CD4-positive, alpha-beta T cell treated with Interleukin-1 beta for 1 hour (primary cell): ENCODE measurements around the gene PC.
"Not testable (repeated sequence)": the region's sequence is repeated elsewhere in the genome, so short reads cannot be mapped to it uniquely, and the experiment has no call there.

Experiments
- DNase-seq, 2 donors: peaks; one replicate each; pipeline ENCODE4 v3.0.0-alpha.2; 2020 to 2022

The PC gene

GRCh38 chr11:66978229-66978628 is 20.0 kb upstream of the PC start:
- DNase-seq: no peak

- no peak for DNase-seq
Observed at GRCh38 chr11:66976925-66977324, 18.7 kb upstream of the PC start.

GRCh38 chr11:66976028-66976467 is 17.9 kb upstream of the PC start:
- DNase-seq: no peak

GRCh38 chr11:66975405-66976027 is 17.3 kb upstream of the PC start:
- DNase-seq: no peak

GRCh38 chr11:66974724-66975404 is 16.7 kb upstream of the PC start, which contains the start of gene C11orf86:
Gene C11orf86, plus strand, starts transcription at chr11:66975304. Its CDS starts 59 bp downstream, at chr11:66975363.
- no peak for DNase-seq

GRCh38 chr11:66973956-66974580 is 15.9 kb upstream of the PC start:
- no peak for DNase-seq

- DNase-seq: no peak
Observed at GRCh38 chr11:66971488-66971887, 13.3 kb upstream of the PC start.

GRCh38 chr11:66970807-66971442 is 12.7 kb upstream of the PC start:
- peak in 1 of 2 donors; percentile 72 for DNase-seq

- DNase-seq: no peak
Observed at GRCh38 chr11:66970371-66970806, 12.2 kb upstream of the PC start.

- no peak for DNase-seq
Observed at GRCh38 chr11:66969584-66970225, 11.5 kb upstream of the PC start.

GRCh38 chr11:66967670-66968425 is 9.7 kb upstream of the PC start:
- no peak for DNase-seq

- no peak for DNase-seq
Observed at GRCh38 chr11:66966351-66966750, 8.2 kb upstream of the PC start.

GRCh38 chr11:66964495-66964894 is 6.3 kb upstream of the PC start:
- no peak for DNase-seq

- DNase-seq: no peak
Observed at GRCh38 chr11:66962801-66963200, 4.6 kb upstream of the PC start.

GRCh38 chr11:66962247-66962646 is 4.1 kb upstream of the PC start:
- DNase-seq: no peak

GRCh38 chr11:66961691-66962213 is 3.6 kb upstream of the PC start:
- not testable (repeated sequence) for DNase-seq

- DNase-seq: no peak
Observed at GRCh38 chr11:66958956-66959274, 732 bp upstream of the PC start.

GRCh38 chr11:66957971-66958231 is 282 bp downstream of the PC start:
- no peak for DNase-seq

- DNase-seq: no peak
Observed at GRCh38 chr11:66956689-66957290, 1.4 kb downstream of the PC start.

- DNase-seq: no peak
Observed at GRCh38 chr11:66953081-66953833, 4.9 kb downstream of the PC start.

- no peak for DNase-seq
Observed at GRCh38 chr11:66951927-66952337, 6.3 kb downstream of the PC start.
